ENCODE data around the gene TTC16.

TTC16 gene

DNA sequence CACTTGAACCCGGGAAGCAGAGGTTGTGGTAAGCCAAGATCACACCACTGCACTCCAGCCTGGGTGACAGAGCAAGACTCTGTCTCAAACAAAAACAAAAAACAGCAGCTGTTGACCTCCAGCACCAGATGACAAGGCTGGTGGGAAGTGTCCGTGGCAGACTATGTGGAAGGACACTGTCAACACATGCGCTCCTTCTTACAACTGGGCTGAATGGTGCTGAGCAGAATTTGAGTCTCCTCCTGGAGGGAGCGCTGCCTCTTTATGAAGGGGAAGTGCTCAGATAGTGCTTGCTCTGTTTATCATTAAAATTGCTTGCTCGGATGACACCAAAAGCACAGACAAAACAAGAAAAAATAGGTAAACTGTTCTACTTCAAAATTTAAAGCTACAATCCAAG, 18.3 kb upstream of the TTC16 start:
- DNase-seq = no peak
- no peak for ATAC-seq

DNA sequence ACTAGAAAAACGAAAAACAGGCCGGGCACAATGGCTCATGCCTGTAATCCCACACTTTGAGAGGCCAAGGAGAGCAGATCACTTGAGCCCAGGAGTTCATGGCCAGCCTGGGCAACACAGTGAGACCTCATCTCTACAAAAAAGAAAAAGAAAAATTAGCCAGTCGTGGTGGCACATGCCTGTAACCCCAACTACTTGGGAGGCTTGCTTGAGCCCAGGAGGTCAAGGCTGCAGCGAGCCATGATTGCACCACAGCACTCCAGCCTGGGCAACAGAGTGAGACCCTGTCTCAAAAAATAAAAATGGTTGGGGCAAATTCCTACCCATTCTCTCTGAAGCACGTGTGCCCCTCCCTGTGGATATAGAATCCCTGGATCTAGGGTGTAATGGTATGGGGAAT, 17.5 kb upstream of the TTC16 start:
- ATAC-seq (no peak), DNase-seq (no peak)

DNA sequence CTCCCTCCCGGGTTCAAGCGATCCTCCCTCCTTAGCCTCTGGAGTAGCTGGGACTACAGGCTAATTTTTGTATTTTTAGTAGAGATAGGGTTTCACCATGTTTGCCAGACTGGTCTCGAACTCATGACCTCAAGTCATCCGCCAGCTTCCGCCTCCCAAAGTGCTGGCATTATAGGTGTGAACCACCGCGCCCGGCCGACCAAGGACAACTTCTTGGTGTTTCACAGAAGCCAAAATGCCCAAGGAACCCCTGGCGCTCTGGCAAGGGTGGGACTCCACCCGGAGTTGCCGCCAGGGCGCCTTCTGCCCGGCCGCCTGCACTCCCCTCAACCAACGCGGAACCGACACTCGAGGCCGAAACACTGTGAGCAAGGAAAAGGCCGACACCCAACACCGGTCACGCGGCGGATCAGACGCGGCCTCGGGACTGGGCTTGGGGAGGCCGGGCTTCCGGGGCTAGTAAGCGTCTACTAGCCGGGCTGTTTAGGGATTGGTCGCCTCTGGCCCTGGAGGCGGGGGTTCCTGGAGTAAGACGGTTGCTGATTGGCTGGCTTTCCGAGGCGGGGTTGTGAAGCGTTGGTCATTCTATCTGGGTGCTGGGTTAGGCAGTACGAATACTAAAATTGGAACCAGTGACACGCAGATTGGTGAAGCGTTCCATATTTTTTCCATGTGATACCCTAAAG, 16.8 kb upstream of the TTC16 start:
- ATAC-seq (peak; percentile 99), DNase-seq (peak; percentile 88)

DNA sequence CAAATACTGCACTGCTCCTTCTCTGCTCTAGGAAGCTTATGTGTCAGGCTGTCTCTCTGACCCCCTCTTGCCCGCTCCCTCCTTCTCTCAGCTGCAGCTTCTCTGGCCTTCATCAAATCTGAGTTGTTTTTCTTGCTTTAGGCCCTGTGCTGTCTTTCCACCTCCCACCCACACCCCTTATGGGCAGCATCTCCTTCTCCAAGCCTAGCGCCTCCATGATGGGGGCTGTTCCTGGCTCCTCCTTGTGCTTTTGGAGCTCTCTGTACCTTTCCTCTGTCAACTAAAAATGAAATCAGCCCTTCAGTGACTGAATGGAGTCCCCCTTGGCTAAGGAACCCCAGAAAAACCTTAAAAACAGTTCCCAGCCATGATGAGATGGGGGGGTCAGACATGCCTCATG, 15.7 kb upstream of the TTC16 start:
- DNase-seq (no peak), ATAC-seq (no peak)

DNA sequence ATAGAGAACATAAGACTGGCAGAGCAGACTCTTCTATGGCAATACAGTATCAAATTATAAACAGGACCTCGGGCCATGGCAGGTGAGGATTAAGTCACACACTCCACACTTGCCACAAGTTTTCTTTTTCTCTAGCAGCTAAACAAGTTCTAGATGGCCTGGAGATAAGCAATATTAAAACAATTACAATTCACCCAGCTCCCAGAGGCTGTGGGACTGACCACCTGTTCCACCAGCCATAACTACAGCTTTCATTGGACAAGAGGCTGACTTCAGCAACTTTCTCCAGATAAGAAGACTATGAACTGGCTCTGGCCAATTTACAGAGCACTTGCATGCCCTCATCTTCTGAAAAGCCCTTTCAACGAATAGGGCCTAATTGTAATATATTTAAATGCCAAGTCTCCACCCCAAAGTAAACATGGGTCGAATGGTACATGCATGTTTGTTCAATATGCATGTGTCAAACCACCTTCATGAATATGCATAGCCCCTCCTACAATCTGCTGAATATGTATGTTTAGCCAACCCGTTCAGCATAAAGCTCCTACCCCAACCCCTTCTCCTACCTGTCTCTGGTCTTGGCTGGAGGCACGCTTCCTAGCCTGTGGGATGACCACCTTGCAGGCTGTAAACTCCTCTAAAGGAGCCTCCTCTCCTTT, 15.2 kb upstream of the TTC16 start:
- DNase-seq = no peak
- ATAC-seq = no peak

DNA sequence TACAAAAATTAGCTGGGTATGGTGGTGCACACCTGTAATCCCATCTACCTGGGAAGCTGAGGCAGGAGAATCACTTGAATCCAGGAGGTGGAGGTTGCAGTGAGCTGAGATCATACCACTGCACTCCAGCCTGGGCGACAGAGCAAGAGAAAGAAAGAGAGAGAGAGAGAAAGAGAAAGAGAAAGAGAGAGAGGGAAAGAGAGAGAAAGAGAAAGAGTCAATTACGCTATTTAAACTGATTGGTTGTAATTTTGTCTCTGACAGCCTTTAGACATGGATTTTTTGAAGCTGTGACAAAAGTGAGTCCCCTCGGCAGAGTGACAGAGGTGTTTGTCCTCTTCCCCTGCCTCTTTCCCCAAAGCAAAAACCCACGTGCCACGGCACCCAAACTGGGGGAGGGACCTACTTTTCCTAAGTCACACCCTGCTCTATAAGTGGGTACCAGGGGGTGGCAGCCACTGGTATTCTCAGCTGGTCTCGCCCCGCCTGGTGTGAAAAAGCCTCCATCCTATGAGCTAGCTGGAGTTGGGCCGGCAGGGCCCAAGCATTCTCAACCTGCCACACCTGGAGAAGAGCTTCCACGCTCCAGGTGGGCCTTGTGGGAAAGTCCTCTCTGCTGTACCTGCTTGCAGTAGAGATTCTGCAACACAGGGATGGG, 12.5 kb upstream of the TTC16 start:
- ATAC-seq (no peak), DNase-seq (no peak)

DNA sequence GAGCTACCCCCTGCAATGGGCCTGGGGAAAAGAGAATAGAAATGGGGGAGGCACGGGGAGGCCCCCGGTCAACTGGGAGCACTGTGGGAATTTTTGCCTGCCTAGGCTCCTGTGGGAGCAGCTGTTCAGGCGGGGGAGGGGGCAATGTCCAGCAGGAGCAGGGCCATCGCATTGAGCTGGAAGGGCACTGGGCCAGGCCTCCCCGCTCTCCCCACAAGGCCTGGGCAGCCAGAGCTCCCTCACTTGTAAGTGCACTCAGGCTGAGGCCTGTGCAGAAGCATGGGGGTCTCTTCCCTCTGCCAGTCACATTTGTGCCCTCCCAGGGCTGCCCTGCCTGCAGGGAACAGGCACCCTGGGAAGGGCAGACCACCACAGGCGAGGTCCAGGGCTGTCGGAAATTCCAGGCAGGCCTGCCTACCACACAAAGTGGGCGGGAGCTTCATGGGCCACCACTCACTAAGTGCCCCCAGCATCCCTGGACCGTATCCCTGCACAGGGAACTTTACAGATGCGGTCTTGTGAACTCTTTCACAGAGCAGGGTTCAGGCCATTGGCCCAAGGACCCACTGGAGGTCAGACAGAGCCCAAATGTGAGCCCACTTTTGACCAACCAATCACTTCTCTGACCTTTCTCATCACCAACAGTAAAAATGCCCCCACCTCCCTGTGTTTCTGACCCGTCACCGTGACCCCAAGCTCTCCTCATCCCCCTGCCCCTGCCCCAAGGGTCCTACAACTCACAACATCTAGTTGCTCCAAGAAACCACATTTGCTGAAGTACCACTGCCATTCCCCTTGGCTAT, 10.1 kb upstream of the TTC16 start:
- DNase-seq = no peak

DNA sequence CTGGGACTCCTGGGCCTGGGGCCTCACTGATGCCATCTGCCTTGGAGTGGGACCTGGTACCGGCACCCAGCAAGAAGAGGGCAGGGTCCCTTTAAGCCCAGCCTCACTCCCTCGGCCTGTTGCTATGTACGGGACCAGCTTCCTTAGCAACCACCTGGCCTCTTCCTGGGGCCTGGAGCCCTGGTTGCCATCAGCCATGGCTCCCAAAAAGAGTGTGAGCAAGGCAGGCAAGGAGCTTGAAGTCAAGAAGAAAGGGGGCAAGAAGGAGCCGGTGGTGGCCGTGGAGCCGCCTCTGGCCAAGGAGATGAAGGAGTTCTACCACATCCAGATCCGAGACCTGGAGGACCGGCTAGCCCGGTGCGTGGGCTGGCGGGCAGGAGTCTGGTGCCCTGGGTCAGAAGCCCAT, 9.0 kb upstream of the TTC16 start, which contains the start of gene CFAP157:
TSS of gene CFAP157 (plus strand) at position 153 of the 406 bp plus-strand sequence. CDS start at position 197, 44 bp downstream.
- DNase-seq = no peak

More for the DNA sequence above, 10.1 kb upstream of the TTC16 start:
- ATAC-seq = no peak

DNA sequence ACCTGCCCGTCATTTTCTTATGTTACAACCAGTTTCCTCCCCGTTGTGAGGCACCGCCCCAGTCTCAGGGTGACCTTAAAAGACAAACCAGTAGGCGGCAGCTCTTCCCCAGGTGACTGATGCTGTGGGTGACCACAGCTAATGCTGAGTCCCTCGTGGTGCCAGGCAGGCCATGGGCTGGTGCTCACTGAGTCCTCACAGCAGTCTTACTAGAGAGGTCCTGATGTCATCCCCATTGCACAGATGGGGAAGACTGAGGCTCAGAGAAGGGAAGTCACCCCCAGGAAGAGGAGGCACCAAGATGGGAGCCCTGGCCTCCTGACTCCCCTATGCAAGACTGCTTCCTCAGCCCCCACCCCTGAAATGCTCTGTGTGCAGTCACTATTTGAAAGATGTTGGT, 8.1 kb upstream of the TTC16 start:
- peak; percentile 77 for ATAC-seq
- DNase-seq = peak; percentile 44

More for the DNA sequence above, 9.0 kb upstream of the TTC16 start, which contains the start of gene CFAP157:
- no peak for ATAC-seq

DNA sequence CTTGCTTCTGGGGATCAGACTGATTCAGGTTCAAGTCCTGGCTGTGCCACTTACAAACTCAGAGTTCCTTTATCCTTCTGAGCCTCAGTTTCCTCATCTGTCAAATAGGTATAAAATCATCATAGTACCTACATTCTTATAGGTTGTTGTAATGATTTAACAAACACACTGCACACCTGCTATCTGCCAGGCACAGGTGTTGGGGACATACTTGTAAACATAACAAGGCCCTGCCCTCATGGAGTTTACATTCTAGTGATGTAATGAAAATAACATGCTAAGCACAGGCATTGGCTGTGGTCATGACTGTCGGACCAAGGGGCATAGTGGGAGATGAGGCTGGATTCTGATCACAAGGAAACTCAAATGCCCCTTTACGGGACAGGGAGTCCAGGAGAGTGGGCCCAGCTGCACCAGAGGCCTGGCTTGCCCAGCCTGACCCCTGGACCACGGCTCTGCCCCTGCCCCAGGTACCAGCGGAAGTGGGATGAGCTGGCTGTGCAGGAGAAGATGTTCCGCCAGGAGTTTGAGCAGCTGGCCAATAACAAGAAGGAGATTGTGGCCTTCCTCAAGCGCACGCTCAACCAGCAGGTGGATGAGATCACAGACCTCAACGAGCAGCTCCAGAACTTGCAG, 6.8 kb upstream of the TTC16 start:
- DNase-seq (no peak), ATAC-seq (no peak)

DNA sequence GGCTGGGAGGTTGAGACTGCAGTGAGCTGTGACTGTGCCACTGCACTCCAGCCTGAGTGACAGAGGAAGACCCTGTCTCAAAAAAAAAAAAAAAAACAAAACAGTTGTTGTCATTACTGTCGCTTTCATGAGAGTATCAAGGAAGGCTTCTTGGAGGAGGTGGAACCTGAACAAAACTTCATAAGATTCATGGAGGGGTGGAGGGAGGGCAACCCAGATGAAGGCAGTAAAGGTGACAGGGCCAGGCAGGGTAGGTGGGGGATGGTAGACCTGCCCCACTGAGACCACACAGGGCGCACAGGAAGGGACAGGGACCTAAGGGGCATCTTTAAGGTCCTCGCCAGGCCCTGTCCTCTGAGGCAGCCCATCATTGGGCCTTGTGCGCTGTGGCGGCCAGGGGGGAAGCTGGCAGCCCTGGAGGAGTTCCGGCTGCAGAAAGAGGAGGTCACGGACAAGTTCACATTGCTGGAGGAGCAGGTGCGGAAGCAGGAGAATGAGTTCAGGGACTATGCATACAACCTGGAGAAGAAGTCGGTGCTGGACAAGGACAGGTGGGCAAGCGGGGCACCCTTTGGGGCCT, 5.6 kb upstream of the TTC16 start:
- ATAC-seq (no peak), DNase-seq (no peak)

DNA sequence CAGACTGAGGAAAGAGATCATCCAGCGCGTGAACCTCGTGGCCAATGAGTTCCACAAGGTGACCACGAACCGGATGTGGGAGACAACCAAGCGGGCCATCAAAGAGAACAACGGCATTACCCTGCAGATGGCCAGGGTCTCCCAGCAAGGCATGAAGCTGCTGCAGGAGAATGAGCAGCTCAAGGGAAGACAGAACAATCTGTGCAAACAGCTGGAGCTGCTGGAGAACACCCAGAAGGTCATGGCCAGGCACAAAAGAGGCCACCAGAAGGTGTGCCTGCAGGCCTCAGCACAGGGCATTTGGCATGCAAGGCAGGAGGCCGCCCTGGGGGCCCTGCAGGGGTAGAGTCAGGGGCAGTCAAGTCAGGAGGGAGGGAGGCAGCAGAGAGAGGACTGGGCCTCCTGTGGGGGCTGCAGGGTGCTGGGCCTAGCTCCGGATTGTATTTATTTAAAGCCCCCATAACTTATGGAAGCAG, 4.6 kb upstream of the TTC16 start:
- DNase-seq (no peak), ATAC-seq (no peak)

DNA sequence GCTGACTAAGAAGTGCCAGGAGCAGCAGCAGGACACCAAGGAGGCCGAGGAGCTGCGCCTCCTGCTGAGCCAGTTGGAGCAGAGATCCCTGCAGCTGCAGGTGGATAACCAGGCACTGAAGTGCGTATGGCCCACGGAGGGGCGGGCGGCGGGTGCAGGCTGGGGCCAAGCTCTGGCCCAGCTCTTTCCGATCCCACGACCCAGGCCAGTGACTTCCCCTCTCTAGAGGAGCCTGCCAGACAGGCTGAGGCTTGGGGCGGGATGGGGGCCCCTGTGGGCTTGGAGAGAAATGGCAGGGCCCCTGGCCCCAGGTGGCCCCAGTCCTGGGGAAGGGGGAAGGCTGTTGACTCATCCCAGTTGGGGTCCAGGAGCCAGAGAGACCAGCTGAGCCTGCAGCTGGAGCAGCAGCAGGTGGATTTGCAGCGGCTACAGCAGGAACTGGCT, 4.0 kb upstream of the TTC16 start:
- ATAC-seq = no peak

DNA sequence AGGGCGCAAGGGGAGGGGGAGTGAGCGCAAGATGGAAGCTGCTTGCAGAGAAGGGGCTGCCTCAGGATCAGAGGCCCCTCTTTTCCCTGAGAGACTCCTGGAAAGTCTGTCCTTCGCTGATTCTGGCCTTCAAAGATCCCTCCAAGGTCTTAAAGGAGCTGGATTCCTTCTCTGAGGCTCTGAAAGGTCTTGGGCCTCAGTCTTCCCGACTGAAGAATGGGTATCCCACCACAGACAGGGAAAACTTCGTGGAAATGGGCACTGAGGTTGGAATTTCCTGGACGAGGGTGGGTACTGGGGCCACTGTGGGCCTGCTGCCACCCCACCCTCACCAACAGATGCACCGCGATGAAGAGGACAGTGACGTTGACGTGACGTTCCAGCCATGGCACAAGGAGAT, 3.5 kb upstream of the TTC16 start:
- ATAC-seq (no peak), DNase-seq (no peak)

More for the DNA sequence above, 4.0 kb upstream of the TTC16 start:
- DNase-seq = no peak

DNA sequence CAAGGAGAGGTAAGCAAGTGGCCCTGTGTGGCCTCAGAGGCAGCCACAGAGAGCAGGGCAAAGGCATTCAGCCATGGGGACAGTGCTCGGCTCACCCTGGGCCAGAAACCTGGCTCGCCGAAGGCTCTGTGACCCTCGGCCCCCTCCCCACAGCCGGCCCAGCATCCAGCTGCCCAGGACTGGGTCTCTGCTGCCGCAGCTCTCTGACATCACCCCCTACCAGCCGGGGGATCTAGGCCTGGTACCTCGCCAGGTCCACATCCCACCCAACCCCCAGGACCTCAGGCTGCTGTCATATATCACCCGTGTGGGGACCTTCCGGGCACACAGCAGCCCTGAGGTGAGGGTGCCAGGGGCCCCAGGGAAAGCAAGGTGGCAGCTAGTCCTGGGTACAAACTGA, 3.0 kb upstream of the TTC16 start:
- ATAC-seq = no peak
- no peak for DNase-seq

DNA sequence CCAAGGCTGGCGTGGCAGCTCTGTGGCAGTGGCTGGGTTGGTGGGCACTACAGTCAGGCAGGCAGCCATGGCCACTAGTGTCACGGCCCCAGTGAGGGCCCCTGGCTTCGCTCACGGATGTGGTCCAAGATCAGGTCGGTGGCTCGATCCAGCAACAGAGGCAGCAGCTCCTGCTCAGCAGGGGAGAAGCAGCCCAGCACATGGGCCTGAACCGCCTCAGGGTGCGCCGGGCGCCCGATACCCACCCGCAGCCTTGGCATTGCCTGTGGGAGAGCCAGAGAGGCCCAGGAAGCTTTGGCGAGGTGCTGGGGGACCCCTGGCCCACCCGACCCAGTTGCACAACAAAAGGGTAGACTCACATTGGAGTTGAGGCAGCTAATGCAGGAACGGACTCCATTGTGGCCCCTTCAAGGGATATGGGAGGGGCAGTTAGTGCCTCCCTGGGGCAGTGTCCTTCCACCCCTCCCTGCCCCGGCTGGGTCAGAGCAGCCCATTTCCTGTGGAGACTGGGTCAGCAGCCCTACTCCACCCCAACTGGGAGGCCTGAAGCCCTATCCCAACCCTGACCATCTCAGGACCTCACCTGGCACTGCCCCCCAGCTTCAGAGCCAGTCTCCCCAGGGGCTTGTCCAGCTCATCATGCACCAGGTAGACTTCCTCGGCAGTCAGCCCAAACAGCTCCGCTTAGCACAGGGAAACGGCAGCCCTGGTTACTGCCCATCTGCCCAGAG, 1.7 kb upstream of the TTC16 start:
- ATAC-seq = no peak
- no peak for DNase-seq

DNA sequence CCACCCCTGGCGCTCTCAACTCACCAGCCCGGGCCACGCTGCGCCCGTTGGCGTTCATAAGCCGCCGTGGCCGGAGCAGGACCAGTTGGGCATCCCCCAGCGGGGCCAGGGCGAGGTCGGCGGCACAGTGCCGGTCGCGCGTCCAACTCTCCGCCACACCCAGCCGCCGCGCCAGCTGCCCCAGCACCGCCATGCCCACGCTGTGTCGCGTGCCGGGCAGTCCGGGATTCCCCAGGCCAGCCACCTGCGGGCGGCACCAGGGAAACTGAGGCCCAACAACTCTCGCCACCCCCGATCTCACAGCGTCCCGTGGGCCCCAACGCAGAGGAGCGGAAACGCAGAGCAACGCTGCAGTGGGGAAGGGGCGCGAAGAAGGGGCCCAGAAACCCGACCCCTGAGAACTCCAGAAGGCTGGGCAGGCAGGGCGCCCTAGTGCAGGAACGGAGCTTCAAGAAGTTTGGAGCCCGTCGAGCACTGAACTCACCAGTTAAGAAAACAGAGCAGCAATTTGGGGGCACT, 869 bp upstream of the TTC16 start:
- DNase-seq = peak; percentile 33
- ATAC-seq = no peak

DNA sequence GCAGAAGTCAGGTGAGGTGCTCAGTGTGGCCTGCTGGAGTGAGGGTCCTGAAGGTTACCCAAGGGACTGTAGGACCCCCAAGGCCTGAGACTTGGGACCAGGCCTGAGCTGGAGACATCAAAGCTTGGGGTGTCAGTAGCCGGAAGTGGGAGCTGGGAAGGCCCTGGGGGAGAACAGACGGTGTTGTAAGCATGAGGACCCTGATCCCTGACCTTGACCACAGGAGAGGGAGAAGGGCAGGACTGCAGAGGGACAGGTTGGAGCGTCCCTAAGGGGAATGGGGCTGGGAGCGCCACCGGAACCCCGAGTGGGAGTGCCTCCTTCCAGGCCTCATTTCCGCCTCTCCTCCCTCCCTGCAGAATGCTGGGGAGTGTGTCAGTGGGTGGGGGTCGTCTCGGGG, 533 bp downstream of the TTC16 start:
- no peak for ATAC-seq

DNA sequence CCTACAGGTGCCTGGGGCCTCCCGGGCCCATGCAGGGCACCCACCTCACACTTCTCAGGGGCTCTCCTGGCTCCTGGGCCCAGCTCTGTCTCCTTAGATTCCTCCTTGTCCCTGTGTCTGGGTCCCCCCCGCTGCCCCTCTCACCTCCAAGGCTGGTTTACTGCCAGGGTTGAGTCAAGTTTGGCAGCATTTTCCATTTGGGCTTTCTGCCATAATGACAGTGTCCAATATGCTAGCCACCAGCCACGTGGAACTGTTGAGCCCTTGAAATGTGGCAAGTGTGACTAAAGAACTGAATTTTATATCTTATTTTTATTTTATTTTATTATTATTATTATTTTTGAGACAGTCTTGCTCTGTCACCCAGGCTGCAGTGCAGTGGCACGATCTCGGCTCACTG, 1.9 kb downstream of the TTC16 start:
- DNase-seq (no peak), ATAC-seq (no peak)

More for the DNA sequence above, 533 bp downstream of the TTC16 start:
- no peak for DNase-seq
